GM21529 (cell line): ENCODE measurements around the gene TNP1.

Source experiments
- ATAC-seq: cut with Tn5 transposase; IDR thresholded peaks from one replicate; pipeline ENCODE4 v1.9.1; 2021; ENCODE audit not compliant: unreplicated experiment

TNP1 gene, protein sequence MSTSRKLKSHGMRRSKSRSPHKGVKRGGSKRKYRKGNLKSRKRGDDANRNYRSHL

DNA sequence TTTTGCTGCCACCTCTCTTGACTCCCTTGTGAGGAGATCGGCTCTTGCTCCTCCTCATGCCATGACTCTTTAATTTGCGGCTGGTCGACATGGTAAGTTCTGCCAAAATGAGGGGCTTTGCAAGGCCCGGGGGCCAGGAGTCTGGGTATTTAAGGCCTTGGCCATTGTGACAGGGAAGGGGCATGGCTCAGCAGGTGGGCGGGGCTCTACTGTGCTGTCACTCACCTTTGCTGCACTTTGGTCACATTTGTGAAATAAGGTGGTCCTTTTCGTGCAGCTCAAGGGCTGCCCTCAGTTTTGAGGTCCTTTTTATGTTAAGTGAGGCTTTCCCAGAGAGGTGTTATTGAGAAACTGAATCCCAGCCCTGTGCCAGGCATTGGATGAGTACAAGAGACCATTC is at the start of gene TNP1:
Gene TNP1, minus strand, starts transcription at position 121 of the 400 bp plus-strand sequence. Its CDS starts 30 bp downstream, at position 91.
- ATAC-seq, result no peak

DNA sequence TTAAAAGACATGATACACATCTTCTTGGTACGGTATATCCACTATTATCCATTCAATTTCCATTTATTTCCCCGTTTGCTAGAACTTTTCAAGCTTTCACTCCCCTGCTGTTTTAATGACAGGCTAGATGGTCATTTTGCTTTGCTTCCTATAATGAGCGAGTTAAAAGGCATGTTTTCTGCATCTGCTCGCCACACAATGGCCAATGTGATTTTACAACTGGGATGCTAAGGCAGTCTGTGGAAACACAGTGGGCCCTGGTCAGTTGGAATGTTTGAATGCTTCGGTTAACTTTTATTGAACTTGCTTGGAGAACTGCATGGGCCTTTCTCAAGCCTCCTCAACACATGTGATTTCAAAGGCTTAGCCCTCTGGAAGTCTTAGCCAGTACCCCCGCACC is 48.4 kb upstream of the TNP1 start:
- no peak for ATAC-seq

DNA sequence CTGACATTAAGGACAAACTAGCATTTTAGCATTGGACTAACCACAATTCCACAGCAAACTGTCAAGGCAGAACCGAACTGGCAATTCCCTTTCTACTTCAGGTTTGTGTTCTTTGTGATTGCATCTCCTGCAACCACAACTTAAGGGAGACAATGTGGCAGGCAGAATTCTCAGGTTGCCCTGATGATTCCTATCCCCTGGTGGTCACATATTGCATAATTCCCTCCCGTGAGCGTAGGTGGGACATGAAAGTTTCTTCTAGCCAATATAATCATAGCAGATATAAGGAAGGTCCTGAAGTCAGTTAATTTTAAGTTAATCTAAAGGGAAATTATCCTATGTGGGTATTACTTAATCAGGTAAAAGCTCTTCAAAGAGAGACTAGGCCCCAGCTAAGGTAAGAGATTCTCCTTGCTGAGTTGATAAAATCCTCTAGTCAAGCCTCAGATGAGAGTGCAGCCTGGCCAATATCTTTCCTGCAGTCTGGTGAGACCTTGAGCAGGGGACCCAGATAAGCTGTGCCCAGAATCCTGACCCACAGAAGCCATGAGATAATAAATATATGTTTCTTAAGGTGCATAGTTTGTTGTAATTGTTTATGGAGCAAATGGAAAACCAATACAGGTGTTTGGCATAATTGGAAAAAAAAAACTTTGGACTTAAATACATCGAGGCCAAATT is 45.9 kb upstream of the TNP1 start:
- ATAC-seq, result no peak

DNA sequence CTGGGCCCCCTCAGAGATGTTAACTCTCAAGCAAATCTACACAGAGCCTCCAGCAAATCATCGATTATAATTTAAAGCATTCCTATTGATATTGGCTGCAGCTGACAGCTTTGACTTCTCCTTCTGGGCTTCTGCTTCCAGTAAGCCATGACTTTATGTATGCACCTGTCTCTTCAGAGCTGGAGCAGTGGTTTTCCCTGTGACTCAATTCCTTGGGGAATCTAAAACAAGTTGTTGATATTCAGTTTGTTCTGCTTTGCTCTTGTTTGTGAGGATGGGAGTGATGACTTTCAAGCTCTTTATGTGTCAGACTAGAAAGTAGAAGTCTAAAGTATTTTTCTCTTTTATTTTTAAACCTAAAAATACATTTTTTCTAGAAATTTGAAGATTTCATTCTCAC is 45.1 kb upstream of the TNP1 start:
- no peak for ATAC-seq

DNA sequence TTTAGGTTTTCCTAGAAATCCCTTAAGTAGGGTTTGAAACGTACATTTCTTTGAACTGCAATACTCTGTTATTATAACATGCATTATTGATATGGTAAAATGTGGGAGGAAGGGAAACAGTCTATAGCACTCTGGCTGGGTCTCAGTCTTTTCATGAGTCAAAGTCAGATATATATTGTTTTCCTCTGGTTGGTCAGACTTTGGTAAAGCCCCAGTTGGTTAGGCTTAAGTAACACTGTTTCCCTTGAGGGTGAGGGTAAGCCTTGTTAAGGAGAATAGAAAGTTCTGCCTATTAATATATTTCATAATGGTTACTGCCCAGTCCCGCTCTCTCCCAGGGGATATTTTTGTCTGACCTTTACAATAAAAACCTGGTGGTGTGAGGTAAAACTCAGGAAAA is 44.7 kb upstream of the TNP1 start:
- no peak for ATAC-seq

DNA sequence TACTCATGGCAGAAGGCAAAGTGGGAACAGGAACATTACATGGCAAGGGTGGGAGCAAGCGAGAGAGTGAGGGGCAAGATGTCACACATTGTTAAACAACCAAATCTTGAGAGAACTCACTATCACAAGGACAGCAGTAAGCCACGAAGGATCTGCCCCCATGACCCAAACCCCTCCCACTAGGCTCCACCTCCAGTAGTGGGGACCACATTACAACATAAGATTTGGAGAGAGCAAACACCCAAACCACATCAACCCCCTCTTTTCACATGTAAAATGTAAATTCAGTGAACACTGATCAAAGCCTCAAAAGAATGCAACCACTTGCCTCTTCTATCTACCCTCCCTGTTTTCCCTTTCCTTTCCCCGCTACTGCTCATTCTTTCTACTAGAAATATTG is 43.6 kb upstream of the TNP1 start:
- ATAC-seq, result no peak

DNA sequence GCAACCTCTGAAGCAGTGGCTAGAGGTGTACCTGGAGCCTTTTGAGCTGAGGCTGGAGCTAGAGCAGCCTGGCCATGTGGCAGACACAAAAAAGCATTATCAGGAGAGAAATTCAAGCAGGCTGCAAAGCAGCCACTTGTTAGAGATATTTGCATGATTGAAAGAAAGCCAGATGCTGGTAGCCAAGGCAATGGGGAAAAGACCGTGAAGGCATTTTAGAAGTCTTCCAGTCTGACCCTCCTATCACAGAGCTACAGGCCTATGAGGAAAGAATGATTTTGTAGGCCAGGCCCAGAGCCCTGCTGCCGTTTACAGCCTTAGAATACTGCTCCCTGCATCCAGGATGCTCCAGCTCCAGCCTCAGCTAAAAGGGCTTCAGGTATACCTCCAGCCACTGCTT is 41.4 kb upstream of the TNP1 start:
- ATAC-seq, result no peak

DNA sequence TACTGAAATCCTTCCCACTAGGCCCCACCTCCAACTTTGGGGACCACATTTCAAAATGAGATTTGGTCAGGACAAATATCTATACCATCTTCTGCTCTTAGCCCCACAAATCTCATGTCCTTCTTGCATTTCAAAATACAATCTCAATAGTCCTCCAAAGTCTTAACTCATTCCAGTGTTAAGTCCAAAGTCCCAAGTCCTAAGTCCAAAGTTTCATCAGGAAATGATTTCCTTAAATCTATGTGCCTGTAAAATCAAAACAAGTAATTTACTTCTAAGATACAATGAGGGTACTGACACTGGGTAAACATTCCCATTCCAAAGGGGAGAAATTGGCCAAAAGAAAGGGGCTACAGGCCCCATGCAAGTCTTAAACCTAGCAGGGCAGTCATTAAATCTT is 40.5 kb upstream of the TNP1 start:
- ATAC-seq, result no peak

DNA sequence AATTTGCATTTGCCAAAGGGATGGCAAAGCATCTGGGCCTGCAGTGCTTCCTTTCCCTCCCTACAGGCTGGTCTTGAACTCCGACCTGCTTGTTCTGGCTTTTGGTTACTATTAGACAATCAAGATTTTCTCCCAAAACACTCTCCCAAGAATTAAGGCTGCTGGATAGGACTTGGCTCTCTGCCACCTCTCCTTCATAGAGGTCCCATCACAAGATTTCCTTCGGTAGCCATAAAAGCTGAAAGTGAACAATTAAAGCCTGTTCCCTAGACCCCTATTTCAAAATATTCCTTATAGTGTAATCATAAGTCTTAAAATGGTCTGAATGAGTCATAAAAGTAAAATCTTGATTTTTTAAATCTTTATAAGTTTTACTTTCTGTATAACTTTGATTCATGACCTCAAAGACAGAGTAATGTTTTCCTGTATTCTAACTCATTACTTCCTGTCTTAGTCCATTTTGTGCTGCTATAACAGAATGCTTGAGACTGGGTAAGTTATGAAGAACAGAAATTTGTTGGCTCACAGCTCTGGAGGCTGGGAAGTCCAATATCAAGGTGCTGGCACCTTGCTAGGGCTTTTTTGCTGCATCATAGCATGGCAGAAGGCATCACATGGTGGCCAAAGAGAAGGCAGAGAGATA is 37.8 kb upstream of the TNP1 start:
- ATAC-seq, result no peak

DNA sequence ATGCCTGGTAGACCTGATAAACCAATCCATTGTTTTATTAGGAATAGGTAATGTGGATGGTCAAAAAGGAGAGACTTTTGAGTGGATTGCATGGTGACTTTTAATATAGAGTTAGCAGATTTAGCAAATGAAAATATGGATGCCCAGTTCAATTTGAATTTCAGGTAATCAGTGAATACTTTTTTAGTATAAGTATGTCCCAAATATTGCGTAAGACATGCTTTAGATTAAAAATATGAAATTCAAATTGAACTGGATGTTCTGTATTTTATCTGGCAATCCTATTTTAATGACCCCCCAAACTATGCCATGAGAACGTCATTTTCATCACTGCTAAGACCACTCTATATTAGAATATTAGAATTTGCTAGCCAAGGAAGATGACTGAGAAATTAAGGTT is 30.3 kb upstream of the TNP1 start:
- no peak for ATAC-seq

DNA sequence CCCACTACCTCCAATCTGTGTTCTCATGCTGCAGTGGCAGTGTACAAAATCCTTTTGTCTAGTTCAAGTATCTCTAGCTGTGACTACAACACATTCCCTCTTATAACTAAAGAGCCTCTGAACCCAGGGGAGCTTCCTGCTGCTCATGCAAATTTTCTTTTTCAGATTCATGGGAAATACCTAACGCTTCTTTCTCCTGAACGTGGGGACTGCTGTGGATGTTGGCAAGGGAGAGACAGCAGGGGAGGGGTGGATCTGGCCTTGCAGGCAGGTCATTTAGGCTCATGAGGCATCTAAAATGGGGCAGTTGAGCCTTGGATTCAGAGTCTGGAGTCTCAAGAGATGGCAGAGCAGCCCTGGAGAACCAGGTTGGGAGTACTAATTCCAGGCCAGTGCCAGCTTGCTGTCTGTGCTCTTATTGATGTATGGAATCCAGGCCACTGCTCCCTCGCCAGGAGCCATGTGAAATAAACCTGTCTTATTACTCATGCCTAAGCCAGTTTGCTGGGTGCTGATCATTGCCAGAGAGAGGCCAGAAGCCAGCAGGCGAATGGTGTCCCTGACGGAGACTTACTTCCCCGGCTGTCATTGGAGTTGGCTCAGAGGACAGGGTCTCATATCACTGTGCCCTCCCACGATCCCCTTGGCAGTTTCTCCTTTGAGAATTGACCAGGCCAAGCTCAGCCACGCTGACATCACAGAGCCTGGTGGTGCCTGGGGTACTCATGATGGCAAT is 29.2 kb upstream of the TNP1 start:
- no peak for ATAC-seq

DNA sequence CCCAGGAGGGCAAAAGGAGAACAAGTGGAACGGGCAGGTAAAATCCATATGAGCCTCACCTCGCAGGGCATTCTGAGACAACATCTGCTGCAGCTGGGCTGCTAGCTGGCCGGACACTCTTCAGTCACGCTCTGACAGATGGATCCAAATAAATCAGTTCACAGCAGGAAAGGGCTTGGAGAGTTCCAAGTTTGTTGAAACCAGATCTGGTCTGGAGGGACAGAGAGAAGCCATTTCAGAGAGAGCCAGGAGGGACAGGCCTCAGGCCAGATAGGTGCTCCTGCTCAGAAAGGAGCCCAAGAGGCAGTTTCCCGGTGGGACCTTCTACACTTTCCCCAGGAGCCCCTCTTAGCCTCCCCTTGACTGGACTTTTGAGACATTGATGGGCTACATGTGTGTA is 28.2 kb upstream of the TNP1 start:
- ATAC-seq, result no peak

DNA sequence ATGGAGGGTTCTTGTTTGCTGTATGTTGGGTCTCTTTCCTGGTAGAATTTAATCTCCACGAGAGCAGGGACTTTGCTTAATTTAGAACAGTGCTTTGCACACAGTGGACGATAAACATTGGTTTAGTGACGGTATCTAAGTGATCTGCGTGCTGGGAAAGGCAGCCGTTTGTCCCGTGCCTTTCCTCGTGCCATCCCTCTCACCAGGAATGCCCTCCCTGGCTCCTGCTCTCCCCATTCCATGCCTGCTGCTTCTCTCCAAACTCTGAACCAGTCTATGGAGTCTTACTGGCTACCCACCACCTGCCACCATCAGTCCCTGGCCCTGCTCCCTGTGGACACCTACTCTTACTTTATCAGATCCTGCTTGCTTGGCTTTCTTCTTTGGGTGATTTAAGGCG is 27.3 kb upstream of the TNP1 start:
- ATAC-seq, result no peak

DNA sequence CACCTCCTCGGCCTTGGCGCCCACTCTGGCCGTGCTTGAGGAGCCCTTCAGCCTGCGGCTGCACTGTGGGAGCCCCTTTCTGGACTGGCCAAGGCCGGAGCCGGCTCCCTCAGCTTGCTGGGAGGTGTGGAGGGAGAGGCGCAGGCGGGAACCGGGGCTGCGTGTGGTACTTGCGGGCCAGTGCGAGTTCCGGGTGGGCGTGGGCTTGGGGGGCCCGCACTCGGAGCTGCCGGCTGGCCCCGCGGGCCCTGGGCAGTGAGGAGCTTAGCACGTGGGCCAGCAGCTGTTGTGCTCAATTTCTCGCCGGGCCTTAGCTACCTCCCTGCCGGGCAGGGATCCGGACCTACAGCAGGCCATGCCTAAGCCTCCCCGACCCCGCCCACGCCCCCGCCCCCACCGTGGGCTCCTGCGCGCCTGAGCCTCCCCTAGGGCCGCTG is 25.3 kb upstream of the TNP1 start:
- ATAC-seq, result no peak

DNA sequence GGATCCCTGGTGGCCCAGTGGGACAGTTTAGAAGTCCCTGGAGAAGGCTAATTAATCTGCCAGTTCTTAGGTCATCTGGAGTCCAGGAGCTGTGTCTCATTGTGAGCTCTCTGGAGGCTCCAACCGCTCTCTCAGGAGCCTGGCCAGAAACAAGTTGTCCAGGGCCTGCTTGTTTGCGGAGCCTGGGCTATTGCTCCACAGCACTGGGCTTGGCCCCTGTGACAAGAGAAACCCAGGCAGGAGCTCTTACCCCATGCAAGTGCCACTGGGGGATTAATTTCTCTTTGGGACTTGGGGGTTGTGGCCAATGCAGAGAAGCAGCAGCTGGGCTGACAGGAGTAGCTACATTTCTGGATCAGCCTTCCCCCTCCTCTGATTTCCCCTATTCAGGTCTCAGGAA is 24.5 kb upstream of the TNP1 start:
- no peak for ATAC-seq

DNA sequence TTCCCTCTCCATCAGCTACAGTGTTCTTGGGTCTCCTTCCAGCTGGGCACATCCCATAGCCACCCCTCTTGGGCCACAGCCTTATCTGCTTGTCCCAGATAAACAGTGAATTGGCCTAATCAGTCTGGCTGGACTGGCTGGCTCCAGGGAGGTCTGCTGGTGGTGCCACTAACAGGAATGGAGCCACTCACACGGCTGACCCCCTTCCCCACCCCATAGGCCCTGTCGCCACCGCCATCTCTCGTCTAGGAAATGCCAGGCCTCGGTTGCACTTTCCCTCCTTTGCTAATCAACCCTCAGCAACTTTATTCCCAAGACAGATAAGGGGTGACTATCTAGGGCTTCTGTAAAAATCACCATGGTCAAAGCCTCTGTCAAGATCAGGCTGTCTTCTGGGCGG is 23.0 kb upstream of the TNP1 start:
- ATAC-seq, result no peak

DNA sequence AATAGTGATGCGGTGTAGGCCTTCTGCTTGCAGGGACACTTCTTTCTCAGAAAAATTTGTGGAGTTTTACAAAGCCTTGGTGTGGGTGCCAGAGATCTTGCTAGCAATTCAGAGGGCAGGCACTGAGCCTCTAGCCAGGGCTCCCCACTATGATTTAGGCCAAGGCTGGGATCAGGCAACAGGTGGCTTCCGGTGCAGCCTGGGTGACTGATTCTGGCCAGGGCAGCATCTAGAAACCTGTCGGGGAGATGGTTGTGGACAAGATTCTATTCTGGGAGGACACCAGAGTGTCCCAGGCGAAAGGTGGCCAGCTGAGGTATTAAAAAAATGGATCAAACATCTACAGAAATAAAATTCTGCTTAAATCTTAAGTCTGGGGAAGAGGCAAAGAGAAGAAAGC is 21.5 kb upstream of the TNP1 start:
- ATAC-seq, result no peak

DNA sequence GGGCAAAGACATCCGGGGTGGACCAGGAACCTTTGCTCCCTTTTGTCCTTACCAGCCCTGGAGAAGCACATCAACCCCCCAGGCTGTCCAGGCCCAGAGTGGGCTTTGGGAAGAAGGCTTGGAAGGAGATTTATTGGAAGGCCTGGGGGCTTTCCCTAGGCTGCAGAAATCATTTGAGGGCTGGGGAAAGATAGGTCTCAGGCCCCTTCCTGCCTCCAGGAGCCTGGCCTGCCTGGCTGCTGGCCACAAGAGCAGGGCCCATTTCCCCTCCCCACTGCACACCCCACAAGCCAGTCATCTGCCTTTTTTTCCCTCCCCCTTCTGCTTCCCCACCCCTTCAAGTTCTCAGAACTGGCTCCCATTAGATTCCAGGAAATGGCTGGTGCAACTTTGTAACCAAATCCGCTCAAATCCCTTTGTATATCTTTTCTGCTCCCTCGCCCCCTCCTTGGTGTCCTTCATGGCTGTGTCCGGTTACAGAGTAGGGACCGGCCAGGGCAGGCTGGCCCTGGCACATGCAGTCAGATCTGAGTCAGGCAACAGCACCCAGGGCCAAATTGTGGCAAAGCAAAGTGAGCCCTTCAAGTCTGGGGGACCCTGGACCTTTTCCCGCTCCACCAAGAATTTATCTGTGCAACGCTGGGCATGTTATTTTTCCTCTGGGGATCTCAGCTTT is 20.8 kb upstream of the TNP1 start:
- no peak for ATAC-seq

DNA sequence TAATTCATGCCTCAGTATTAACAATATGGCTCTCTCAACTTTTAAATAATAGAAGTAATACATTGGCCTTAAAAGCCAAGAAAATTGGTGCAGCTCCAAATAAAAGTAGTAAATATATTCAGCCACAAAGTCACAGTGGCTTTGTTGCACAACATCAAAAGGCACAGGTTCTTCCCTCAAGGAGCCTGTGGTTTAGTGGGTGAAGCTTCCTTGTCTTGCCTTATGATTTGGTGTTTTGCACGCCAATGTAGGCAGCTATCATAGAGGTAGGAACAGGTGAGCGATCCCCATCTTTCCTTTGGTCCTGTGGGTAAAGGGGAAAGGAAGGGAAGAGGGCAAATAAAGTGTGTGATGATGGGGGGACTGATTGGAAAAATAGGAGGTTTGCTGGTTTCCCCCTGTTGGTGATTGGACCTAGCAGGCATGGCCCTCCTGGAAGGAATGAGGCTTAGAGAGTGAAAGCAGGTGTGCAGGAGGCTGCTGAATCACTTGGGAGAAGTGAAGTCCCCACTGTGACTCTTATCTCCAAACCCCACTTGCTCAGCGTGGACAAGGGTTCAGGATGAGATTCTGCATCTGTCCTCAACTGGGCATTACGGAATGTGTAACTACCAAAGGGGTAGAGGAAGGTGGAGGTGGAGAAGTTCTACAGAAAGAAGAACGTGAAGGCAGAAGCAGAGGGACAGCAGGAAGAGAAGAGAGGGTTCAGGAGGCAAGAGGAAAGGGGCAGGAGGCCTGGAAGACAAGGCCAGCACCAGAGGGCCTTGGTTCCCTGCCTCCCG is 20.1 kb upstream of the TNP1 start:
- no peak for ATAC-seq

DNA sequence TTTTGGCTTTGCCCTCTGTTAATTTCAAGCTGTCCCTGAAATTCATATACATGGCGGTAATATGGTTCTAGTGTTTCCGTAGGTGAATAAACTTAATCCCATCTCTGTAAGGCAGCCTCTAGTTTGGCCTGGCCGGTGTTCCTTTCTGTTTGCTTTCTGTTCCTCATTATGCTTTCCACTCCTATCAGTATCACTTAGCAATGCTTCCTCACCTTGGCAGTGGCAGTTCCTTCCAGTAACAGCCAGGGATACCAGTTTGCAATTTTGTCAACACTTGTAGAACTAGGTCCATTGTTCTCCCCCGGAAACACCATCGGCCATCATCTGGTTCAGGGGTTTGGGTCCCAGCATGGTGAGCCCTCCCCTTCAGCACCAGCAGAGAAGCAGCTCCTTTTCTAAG is 18.2 kb upstream of the TNP1 start:
- no peak for ATAC-seq

DNA sequence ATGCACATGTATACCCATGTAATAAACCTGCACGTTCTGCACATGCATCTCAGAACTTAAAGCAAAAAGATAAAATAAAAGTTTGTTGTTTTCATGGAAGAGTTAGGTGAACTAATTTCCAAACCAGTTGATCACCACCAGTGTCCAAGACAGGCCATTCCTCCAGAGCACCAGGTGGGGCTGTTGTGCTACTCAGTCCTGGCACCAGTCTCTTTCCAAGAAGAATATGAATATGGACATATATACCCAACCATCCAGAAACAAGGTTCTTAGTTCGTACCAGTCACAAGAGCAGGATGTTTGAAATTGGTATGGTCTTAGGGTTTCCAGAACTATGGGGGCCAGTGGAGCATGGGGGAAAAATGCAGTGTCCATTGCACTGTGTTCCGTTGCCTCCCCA is 17.2 kb upstream of the TNP1 start:
- ATAC-seq, result no peak
